ENCODE data around the gene FRS3. TPM values are rescaled to one million over a fixed set of nuclear protein-coding genes. Genes with fewer than 3 reads are reported as not detected.

The FRS3 gene
- total and polyA plus RNA-seq, 2 of the 13 experiments (the other 11 are each of a cell fraction or from before 2014, with no cell fraction given), result 3.0 to 7.4 TPM

GRCh38 chr6:41728073-41728936, 51.4 kb downstream of the FRS3 start (continued):
- TF ChIP-seq E2F1 (CRISPR knock-in tag; IDR thresholded peaks at IDR 0.05) (no peak), SRSF4 (IDR thresholded peaks at IDR 0.05; ENCODE audit: low read depth, low read length, poor library complexity, severe bottlenecking) (no peak), SETDB1 (CRISPR knock-in tag; IDR thresholded peaks at IDR 0.05; ENCODE audit: borderline replicate concordance) (no peak), ZIK1 (CRISPR knock-in tag; IDR thresholded peaks at IDR 0.05; ENCODE audit: borderline replicate concordance, low read depth) (no peak), ZNF446 (CRISPR knock-in tag; IDR thresholded peaks at IDR 0.05) (0 out of 2 replicates have a peak, but pooled peaks have one; percentile 54), TFAP4 (IDR thresholded peaks at IDR 0.05; ENCODE audit: borderline replicate concordance, low read depth) (peak; percentile 63; the same call in 1 of the 2 replicates), ZNF580 (CRISPR knock-in tag; IDR thresholded peaks at IDR 0.05; ENCODE audit: borderline replicate concordance, low read depth) (no peak), ESRRA (CRISPR knock-in tag; IDR thresholded peaks at IDR 0.05; ENCODE audit: low read depth) (0 out of 2 replicates have a peak, but pooled peaks have one; percentile 46), GATA4 (IDR thresholded peaks at IDR 0.05; ENCODE audit: borderline replicate concordance, low read depth) (no peak), ZNF839 (CRISPR knock-in tag; IDR thresholded peaks at IDR 0.05; ENCODE audit: borderline replicate concordance) (no peak), ARNT (IDR thresholded peaks at IDR 0.05) (no peak), ZNF619 (CRISPR knock-in tag; IDR thresholded peaks at IDR 0.05) (no peak), ZNF879 (CRISPR knock-in tag; IDR thresholded peaks at IDR 0.05) (no peak), ZFP62 (CRISPR knock-in tag; IDR thresholded peaks at IDR 0.05) (no peak), GABPB1 (CRISPR knock-in tag; IDR thresholded peaks at IDR 0.05) (no peak), HNRNPLL (IDR thresholded peaks at IDR 0.05; ENCODE audit: low read depth, low read length, poor library complexity, severe bottlenecking) (no peak), CSRNP1 (CRISPR knock-in tag; IDR thresholded peaks at IDR 0.05) (no peak), SNRNP70 (IDR thresholded peaks at IDR 0.05; ENCODE audit: low read depth, low read length) (no peak), RXRB (CRISPR knock-in tag; IDR thresholded peaks at IDR 0.05; ENCODE audit: borderline replicate concordance) (0 out of 2 replicates have a peak, but pooled peaks have one; percentile 23), MLXIP (CRISPR knock-in tag; IDR thresholded peaks at IDR 0.05; ENCODE audit: borderline replicate concordance) (no peak), SNAPC2 (CRISPR knock-in tag; IDR thresholded peaks at IDR 0.05) (no peak), IKZF4 (CRISPR knock-in tag; IDR thresholded peaks at IDR 0.05; ENCODE audit: borderline replicate concordance, low read depth, not compliant biosample characterization) (no peak)
